ENCODE measurements around the gene CDO1. TPM values are rescaled to one million over a fixed set of nuclear protein-coding genes. Genes with fewer than 3 reads are reported as not detected.

Gene CDO1
- total and polyA plus RNA-seq, 8 donors: 1.0 to 8.6 (median 3.9) TPM; not detected in 4

DNA sequence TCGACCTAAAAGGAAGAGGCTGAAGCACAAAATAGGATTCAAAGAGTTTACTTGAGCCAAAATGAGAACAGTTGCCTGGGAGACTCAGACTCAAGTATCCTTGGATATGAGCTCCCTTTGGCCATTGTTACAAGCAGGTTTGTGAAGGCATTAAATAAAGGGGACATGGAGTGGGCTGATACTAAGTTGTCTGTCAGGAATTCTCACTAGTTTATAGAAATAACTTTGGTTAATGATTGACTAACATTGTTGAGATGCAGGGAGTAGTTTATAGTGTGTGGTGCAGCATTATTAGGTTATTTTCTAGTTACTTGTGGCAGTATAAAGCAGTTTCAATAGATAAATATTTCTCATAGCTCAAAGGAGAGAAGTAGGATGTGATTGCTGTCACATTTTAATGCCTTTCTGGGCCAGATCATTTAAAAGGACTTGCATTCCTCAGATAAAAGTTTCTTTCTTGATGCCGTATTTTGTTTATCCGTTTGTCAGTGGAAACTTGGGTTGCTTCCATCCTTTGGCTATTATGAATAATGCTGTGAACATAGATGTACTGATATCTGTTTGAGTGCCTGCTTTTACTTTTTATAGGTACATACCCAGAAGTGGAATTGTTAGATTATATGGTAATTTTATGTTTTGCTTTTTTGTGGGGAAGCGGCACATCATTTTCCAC lies 34.4 kb upstream of the CDO1 start:
- H3K27ac ChIP-seq: no peak overlapping the region

GRCh38 chr5:115849258-115849798 lies 32.9 kb upstream of the CDO1 start:
- H3K4me3 ChIP-seq: no peak overlapping the region
- no peak overlapping the region for H3K27ac ChIP-seq
- 69 to 90% (median 72%) methylated on average over 3 of the region's 3 CpGs for WGBS, 5 donors
- peaks cover 21 to 67% (median 36%) of the 10 kb centered on the region in 4 donors for H3K4me1 ChIP-seq
- H3K9me3 ChIP-seq: no peaks in the 10 kb centered on the region
- DNase-seq: no peak
- no peaks in the 10 kb centered on the region for H3K36me3 ChIP-seq
- TF ChIP-seq EP300 (IDR thresholded peaks at IDR 0.05): no peak
- no peak for TF ChIP-seq POLR2A (IDR thresholded peaks at IDR 0.05)
- TF ChIP-seq POLR2AphosphoS5 (IDR thresholded peaks at IDR 0.05): no peak
- TF ChIP-seq, protein P1, sequence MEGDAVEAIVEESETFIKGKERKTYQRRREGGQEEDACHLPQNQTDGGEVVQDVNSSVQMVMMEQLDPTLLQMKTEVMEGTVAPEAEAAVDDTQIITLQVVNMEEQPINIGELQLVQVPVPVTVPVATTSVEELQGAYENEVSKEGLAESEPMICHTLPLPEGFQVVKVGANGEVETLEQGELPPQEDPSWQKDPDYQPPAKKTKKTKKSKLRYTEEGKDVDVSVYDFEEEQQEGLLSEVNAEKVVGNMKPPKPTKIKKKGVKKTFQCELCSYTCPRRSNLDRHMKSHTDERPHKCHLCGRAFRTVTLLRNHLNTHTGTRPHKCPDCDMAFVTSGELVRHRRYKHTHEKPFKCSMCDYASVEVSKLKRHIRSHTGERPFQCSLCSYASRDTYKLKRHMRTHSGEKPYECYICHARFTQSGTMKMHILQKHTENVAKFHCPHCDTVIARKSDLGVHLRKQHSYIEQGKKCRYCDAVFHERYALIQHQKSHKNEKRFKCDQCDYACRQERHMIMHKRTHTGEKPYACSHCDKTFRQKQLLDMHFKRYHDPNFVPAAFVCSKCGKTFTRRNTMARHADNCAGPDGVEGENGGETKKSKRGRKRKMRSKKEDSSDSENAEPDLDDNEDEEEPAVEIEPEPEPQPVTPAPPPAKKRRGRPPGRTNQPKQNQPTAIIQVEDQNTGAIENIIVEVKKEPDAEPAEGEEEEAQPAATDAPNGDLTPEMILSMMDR (IDR thresholded peaks at IDR 0.05): no peak
- intact Hi-C loops (cut with DNase I; ENCODE audit: low total_unique reads): no loop called here
- H3K27me3 ChIP-seq: no peaks in the 10 kb centered on the region

More for the DNA sequence above, 34.4 kb upstream of the CDO1 start:
- no peaks in the 10 kb centered on the region for H3K27me3 ChIP-seq
- no peak overlapping the region for H3K4me3 ChIP-seq
- no peaks in the 10 kb centered on the region for H3K9me3 ChIP-seq
- DNase-seq: peak in 1 of 2 donors; percentile 21
- 45 to 52% (median 48%) methylated on average over 4 of the region's 4 CpGs for WGBS, 5 donors
- H3K4me1 ChIP-seq: peaks cover 9 to 55% (median 27%) of the 10 kb centered on the region in 4 donors
- TF ChIP-seq, protein P1 (IDR thresholded peaks at IDR 0.05): no peak
- TF ChIP-seq POLR2AphosphoS5 (IDR thresholded peaks at IDR 0.05): no peak
- TF ChIP-seq POLR2A (IDR thresholded peaks at IDR 0.05): no peak
- intact Hi-C loops (cut with DNase I; ENCODE audit: low total_unique reads): no loop called here
- H3K36me3 ChIP-seq: no peaks in the 10 kb centered on the region

GRCh38 chr5:115847290-115847689 lies 30.8 kb upstream of the CDO1 start:
- 76 to 81% (median 80%) methylated on average over 7 of the region's 7 CpGs for WGBS, 5 donors
- DNase-seq: no peak
- Histone ChIP-seq H3K4me3 (no peak overlapping the region), H3K36me3 (no peaks in the 10 kb centered on the region), H3K27ac (no peak overlapping the region), H3K27me3 (no peaks in the 10 kb centered on the region), H3K4me1 (peaks cover 32 to 85% (median 53%) of the 10 kb centered on the region in 4 donors), H3K9me3 (no peaks in the 10 kb centered on the region)
- intact Hi-C loops (cut with DNase I; ENCODE audit: low total_unique reads): no loop called here
- TF ChIP-seq, protein P1 (IDR thresholded peaks at IDR 0.05): no peak
- TF ChIP-seq POLR2AphosphoS5 (IDR thresholded peaks at IDR 0.05): no peak
- no peak for TF ChIP-seq EP300 (IDR thresholded peaks at IDR 0.05)
- TF ChIP-seq POLR2A (IDR thresholded peaks at IDR 0.05): no peak

DNA sequence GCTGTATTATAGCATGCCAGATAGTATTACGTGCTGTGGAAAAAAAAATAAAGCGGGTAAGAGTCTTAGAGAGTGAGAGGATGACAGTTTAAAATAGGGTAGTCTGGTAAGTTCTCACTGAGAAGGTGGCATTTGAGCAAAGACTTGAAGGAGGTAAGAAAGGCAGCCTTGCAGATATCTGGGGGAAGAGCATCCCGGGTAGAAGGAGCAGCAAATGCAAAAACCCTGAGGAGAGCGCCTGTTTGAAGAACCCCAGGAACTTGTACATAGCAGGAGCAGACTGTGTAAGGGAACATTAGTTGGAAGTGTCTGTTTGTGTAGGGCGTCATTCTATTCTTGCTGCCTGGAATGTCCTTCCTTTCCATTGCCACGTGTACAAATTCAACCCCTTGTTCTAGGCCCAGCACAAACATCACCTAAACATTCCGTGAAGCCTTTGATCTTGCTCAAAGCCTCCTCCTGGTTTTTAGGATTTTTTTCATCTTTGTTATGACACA lies 27.9 kb upstream of the CDO1 start:
- TF ChIP-seq EP300 (IDR thresholded peaks at IDR 0.05) (no peak), POLR2A (IDR thresholded peaks at IDR 0.05) (no peak), POLR2AphosphoS5 (IDR thresholded peaks at IDR 0.05) (no peak)
- TF ChIP-seq, protein P1 (IDR thresholded peaks at IDR 0.05): no peak
- Histone ChIP-seq H3K4me1 (peaks cover 31 to 78% (median 52%) of the 10 kb centered on the region in 4 donors), H3K9me3 (no peaks in the 10 kb centered on the region), H3K36me3 (no peaks in the 10 kb centered on the region), H3K4me3 (no peak overlapping the region), H3K27ac (no peak overlapping the region), H3K27me3 (no peaks in the 10 kb centered on the region)
- DNase-seq: peak in 1 of 2 donors; percentile 17
- intact Hi-C loops (cut with DNase I; ENCODE audit: low total_unique reads): no loop called here
- WGBS, 5 donors: 51 to 71% (median 63%) methylated on average over 7 of the region's 7 CpGs

Data from stomach (tissue), 9 donors.